ENCODE data around the gene SMAD7.
"Not testable (repeated sequence)": the region's sequence is repeated elsewhere in the genome, so short reads cannot be mapped to it uniquely, and the experiment has no call there.

SMAD7 gene

DNA sequence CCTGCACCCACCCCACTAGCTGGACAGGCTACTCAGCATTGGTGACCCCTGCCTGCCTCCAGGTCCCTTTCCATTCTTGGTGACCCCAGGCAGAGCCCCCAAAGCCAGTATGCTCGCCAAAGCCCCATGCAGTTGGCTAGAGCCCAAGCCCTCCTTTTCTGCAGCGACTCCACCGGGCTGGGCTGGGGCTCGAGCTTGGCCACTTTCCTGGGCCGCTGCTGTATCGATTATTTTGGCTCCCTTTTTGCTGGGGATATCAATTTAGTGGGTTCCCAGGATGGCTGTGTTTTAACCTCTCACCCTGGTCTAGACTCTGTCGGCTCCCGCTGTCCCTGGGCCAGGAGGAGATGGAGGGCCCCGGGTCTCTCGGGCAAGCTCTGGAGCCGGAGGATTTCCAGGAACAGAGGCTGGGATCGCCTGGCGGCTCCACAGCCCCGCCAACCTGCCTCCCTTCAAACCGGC lies 76.0 kb downstream of the SMAD7 start:
- no peak for DNase-seq

- DNase-seq, result no peak
These were observed 76.5 kb downstream of the SMAD7 start for GRCh38 chr18:48874233-48874632.

DNA sequence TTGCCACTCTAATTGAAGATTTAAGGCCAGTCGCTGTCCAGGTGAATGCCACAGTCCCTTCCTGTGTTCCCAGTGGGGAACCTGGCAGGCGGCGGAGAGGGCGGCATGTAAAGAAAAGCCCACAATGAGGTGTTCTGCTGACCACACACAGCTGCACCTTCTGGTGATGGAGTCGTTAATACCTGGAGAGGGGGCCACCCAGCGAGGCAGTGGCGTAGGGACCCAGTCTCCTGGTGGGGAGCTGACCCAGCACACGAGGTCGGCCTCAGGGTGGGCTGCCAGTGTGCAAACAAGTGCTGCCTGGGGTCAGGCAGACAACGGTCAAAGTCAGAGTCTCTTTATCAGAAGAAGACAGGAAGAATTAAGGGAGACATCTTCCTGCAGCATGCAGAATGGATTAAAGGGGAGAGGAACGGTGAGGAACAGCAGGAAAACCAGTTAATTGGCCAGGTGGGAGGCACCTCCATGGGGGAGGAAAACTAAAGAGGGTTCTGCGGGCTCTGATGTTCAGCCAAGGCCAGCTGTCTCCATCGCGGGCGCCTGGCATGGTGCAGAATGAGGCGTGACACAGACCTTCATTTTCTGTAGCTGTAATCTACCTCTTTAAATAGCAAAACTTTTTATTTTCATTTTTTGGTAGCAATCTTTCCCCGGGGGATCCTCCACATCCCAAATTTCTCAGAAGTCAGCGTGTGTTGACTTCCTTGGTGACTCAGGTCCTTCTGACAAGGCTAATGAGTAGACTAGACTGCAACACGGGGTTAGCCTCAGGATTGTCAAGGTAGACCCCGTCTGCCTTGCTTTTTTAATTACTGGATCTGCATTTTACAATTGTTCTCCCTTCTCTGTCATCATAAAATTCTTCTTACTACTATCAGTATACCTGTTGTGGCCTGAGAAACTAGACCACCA lies 78.3 kb downstream of the SMAD7 start:
- peak; percentile 86 for DNase-seq

DNA sequence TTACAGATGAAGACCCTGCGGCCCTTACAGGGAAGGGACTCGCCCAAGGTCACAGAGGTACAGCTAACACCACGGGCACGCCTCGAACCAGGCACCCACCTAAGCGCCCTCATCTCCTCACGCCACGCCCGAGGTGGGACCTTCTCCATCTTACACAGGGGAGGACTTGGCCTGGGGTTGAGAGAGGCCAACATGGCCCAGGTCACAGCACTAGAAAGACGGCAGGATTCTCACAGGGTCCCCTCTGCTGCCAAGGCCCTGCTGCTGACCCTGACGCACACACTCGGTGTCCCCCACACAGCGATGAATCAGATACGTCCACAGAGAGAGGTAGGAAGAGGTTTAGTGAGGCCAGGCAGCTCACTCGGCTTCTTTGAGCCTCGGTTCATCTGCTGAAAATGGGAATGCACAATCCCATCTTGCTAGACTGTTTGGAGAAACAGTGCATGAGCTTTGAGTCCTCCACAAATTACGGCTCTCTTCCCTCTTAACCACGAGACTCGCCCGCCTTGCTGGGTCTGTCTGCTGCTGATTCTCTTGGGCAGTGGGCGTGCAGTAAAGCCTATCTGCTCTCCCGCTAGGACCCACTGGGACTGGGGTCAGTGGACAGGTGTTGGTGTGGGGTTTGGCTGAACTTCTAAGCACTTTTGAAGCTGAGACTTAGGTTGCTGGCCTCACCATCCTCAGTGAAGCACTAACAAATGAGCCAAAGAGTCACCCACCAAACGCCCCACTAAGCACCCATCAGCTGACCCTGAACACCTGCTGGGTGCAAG lies 79.2 kb downstream of the SMAD7 start:
- DNase-seq, result no peak

DNA sequence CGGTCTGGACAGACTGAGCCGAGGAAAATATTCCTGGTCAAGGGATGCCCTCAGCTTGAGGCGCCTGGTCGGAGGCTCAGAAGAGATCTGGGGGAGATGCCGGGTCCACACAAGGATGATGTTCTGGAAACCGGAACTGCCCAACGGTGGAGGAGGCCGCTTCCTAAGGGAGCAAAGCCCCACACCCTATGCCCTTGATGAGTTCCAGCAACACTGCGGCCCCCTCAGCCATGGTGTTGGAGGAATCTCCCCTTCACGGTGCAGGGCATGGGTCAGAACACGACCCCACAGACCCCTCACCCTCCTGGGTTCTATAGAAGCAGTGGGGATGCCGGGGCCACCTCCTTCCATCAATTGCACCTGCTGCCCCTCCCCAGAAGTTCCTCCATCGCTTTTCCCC lies 79.8 kb downstream of the SMAD7 start:
- DNase-seq, result not testable (repeated sequence)
